Stimulated activated CD4-positive, alpha-beta T cell treated with anti-CD3 and anti-CD28 coated beads, Interleukin-4, amount 100 ng/mL, for 4 hours (primary cell): ENCODE data around the gene NEK4.

Experiments
- DNase-seq, 2 experiments: peaks; one replicate each; pipeline ENCODE4 v3.0.0-alpha.2; 2020

NEK4 gene

DNA sequence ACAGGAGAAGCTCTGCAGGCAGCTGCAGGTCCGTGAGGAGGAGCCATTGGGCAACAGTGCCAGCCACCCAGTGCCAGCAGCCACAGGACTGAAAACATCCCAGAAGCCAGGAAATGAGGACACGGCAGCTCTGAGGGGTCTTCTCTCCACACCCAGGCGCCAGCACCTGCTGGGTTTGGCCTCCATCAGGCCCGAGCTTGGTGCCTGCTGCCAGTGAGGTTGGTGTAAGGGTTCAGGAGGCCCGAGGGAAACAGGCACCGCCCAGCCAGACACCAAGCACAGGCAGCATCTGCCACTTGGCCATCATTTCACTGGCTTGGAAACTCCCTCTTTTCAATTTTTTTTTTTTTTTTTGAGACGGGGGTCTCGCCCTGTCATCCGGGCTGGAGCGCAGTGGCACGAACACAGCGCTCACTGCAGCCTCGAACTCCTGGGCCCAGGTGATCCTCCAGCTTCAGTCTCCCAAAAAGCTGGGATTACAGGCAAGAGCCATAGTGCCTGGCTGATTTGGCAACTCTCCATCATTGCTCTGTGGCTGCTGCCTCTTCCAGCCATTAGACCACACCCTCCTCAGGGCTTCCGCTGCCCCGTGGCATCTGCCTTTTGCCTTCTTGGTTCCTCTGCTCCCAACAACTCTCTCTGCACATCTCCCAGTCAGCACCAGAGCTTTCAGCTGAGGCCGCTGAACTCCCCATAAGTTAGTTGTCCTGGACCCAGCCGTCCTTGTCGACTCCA is 22.4 kb upstream of the NEK4 start:
- DNase-seq: no peak

DNA sequence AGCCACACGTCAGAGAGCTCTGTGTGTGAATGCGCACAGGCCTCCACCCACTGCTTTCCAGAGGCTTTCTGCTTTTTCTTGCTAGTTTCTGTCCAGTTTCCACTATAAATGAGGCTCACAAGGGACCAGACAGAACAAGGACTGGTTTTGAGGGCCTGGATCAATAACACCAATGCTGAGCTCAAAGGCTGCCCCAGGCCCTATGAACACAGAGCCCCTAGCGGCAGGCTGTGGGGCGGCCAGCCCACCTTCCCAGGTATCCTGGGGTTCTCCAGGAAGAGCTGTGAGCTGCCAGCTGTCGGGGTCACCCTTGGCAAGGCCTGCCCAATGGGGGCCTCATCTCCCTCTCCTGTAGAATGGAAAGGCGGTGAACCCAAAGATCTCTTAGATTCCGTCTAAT is 21.7 kb upstream of the NEK4 start:
- no peak for DNase-seq

DNA sequence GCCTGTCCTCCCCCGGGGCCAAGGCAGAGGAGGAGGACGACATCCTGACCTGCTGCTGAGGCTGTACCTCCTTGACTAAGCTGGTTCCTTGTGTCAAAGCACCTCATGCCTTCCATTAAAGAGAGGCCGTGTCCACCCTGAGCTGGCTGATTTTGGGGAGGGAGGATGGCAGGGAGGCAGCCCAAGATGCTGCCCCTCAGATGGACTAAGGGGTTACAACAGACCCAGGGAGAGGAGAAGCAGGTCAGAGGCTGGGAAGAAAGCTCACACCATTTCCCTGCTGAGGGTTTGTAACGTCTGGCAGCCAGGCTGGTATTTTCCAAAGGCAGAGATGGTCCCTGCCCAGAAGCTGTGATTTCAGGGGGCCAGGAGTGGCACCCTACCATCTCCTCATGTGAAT is 21.2 kb upstream of the NEK4 start:
- DNase-seq: no peak

DNA sequence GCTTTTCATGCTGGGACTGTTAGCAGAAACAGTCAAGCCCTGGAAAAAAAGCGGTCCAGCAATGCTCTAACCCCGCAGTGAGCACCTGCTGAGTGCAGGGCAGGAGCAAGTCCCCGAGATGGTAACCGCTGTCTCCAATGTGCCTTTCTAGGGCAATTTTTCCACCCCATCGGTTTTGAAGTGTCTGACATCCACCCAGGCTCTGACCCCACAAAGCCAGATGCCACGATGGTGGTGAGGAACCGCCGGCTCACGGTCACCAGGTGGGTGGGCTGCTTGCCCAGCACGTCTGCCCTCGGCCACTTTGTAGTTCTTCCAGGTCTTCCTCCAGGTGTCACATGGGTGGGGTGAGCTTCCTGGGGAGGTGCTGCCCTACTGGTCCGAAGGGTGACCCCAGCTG is 20.6 kb upstream of the NEK4 start:
- no peak for DNase-seq

DNA sequence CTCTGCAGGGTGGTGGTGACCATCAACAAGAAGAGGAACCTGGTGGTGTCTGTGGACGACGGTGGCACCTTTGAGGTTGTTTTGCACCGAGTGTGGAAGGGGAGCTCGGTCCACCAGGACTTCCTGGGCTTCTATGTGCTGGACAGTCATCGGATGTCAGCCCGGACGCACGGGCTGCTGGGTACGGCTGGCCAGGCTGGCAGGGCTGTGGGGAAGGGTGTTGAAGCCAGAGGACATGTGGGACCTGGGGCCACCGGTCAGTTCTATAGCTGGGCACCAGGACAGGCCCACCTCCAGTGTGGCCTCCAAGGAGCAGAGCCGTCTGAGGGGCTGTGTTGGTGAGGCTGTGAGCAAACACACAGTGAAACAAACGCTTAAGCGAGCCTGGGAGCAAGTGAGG is 20.0 kb upstream of the NEK4 start:
- no peak for DNase-seq

DNA sequence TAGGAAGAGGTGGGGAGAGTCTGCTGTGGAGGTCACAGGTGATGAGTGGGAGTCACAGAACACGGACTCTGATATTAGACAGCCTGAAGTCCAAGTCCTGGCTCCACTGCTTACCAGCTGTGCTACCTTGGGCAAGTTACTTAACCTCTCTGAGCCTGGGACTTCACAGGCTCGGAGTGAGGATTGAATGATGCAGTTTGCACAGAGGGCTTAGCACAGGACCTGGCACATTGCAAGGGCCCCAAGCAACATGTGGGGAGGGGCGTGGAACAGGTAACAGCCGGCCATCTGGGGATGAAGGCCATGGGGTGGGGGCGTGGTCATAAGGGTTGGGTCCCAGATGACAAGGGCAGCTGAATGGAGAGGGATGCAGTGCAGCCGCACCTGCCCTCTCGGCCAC is 19.6 kb upstream of the NEK4 start:
- DNase-seq: no peak

DNA sequence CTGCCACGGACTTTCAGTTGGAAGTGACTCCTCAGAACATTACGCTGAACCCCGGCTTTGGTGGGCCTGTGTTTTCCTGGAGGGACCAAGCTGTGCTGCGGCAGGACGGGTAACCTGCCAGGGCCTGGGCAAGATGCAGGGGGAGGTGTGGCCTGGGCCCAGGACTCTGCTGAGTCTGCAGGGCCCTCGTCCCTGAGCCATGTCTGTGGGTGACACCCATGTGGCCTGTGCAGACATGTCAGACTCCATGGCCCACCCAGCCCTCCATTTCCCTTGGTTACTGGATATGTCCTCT is 19.0 kb upstream of the NEK4 start:
- DNase-seq: no peak

DNA sequence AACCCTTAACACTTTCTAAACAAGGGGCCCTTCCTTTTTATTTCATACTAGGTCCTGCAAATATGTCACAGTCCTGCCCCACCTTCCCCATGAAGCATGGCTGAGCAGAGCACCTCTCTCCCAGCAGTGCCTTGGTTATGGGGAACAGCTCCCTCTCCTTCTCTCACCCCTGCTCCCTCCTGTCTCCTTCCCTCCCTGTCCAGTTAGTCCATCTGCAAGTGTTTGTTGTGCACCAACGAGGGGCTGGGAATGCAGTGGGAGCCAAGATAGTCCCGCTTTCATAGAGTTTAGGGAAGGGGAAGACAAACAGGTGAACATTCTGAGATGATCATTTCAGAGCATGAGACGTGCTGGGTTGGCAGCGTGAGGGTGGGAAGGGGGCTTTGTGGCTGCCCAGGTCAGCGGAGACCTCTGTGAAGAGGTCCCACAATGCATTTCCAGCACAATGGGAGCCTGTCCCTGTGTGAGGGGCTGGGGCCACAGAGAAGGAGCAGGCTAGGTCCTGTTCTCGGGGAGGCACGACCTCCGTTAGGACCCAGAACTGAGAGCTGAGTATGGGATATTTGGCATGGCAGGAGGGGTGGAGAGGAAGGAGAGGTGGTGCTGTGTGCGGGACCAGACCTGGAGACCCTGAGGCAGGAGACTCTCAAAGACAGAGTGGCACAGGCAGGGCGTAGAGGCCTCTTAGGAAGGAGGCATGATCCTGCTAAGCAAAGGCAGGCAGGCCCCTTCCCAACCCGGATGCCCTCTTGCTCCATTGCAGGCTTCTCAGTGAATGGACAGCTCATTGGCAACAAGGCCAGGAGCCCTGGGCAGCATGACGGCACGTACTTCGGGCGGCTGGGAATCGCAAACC is 18.4 kb upstream of the NEK4 start:
- no peak for DNase-seq

DNA sequence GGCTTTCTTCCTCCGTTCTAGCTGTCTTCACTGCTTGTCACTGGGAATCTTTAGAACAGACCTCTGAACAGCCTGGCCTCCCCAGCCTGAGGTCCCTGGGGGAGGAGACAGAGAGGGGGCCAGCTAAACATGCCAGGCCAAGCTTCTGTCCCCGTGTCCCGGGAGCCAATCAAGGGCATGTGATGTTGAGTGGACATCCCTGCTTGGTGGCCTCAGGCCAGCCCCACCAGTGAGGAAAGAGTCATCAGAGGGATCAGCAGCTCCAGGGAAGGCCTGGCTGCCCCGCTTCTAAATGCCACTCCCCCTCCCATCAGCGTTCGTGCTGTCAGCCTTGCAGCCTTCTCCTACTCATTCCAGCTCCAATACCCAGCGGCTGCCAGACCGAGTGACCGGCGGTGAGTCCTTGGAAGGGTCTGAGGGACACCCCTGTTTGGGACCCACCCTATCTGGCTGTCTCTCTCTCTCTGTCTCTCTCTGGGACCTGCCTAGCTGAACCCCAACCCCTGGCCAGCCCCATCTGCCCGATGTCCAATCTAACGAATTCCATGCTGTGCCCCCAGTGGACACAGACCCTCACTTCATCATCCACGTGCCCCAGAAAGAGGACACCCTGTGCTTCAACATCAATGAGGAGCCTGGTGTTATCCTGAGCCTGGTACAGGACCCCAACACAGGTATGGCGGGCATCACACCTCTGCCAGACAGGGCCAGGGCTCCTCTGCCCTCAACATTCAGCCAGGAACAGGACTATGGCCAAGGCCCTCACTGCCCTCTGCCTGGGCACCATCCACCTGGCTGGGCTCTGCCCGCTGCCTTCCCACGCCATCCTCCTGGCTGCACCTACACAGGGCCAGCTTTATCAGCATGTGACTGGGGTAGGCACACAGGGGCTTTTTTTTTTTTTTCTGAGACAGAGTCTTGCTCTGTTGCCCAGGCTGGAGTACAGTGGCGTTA is 17.2 kb upstream of the NEK4 start:
- no peak for DNase-seq

DNA sequence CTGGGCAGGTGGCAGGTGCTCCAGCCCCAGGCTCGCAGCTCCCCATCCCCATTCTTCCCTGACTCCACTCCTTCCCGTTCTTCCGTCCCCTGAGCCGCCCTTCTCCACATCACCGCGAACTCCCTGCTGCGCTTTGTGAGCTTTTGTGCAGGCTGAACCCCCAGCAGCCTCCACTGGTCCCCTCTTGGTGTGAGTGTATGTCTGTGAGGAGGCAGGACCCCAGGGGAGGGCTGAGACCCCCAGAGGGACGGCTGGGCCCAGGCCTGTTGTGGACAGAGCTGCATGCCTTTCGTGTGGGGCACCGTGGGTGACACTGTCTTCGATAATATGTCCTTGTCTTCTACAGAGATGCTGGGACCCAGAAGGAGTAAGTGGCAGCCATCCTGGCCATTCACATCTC is 16.5 kb upstream of the NEK4 start:
- no peak for DNase-seq

DNA sequence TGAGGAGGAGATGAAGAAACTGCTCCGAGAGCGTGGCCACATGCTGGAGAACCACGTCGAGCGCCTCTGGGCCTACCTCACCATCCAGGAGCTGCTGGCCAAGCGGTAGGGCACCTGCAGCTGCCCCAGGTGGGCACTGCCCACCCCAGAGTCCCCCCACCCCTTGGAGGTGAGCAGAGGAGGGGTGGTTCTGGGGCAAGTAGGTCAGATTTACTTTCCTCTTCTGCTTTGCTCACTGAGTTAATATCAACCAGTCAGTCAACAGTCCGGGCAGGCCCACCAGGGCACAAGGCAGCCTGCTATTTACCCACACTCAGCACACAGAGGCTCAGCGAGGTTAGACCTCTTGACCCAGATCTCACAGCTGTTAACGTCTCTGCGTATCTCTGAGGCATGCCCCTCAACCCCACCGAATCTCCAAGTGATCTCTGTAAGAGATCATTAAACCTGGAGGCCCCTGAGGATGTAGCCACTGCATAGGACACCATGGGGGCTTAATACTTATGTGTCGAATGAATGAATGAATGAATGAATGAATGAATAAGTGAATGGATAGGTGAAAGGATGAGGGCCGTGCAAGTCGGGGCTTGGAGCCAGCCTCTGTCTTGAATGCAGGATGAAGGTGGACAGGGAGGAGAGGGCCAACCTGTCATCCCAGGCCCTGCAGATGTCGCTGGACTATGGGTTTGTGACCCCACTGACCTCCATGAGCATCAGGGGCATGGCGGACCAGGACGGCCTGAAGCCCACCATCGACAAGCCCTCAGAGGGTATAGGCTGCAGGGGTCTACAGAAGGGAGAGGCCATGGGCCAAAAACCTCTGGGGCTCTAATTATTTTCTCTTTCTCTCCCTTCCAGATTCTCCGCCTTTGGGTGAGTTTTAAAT is 15.8 kb upstream of the NEK4 start:
- DNase-seq: no peak

DNA sequence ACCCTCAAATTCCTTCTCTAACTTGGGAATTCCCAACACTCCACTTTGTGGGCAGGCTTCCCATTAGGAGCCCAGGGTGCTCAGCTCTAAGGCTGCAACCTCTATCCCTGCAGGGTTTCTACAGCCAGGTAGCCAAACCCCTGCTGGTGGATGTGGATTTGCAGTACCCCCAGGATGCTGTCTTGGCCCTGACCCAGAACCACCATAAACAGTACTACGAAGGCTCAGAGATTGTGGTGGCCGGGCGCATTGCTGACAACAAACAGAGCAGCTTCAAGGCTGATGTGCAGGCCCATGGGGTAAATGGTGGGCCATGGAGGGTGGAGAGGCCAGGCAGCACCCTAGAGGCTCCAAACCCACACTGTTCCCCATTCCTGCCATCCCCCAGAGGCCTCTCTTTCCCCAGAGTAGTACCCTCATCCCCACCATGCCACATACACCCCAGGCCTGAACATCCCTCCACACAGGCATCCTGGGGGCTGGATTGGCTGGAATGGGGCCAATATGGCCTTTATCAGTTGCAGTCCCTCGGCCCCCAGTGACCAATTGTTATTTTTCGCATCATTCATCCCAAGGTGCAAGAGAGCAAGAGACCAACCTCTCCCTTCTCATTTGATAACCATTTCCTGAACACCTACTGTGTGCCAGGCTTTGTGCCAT is 14.3 kb upstream of the NEK4 start:
- DNase-seq: no peak

DNA sequence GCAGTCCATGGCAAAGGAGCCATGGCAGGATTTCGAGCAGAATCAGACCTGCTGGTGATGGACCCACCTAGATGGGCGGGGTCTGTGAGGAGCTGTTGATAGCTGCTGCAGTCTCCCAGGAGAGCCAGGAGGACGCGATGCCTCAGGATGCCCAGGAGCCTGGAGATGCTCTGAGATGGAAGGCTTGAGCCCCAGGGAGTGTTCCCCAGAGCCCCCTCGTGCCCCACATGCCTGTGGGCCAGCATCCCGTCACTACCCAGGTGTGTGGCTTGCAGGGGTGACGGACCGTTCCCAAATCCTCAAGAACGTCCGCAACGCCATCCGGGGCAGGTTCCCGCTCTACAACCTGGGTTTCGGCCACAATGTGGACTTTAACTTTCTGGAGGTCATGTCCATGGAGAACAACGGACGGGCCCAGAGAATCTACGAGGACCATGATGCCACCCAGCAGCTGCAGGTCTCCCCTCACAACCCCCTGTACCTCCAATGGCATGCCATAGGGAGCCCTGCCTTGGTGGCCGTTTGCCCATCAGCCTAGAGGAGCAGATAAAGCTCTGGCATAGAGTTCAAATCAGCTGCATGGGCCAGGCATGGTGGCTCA is 13.4 kb upstream of the NEK4 start:
- DNase-seq: no peak

DNA sequence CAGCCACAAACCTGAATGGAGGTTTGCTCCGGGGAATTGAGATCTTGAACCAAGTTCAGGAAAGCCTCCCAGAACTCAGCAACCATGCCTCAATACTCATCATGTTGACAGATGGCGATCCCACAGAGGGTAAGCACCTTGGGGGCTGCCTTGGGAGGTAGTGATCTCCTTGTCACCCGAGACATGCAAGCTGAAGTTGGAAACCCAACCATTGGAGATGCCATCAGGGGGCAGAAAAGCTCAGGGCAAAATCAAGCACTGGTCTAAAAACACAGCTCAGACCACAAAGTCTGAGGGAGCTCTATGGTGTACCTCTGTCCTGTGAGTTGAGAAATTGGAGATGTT is 12.4 kb upstream of the NEK4 start:
- no peak for DNase-seq

DNA sequence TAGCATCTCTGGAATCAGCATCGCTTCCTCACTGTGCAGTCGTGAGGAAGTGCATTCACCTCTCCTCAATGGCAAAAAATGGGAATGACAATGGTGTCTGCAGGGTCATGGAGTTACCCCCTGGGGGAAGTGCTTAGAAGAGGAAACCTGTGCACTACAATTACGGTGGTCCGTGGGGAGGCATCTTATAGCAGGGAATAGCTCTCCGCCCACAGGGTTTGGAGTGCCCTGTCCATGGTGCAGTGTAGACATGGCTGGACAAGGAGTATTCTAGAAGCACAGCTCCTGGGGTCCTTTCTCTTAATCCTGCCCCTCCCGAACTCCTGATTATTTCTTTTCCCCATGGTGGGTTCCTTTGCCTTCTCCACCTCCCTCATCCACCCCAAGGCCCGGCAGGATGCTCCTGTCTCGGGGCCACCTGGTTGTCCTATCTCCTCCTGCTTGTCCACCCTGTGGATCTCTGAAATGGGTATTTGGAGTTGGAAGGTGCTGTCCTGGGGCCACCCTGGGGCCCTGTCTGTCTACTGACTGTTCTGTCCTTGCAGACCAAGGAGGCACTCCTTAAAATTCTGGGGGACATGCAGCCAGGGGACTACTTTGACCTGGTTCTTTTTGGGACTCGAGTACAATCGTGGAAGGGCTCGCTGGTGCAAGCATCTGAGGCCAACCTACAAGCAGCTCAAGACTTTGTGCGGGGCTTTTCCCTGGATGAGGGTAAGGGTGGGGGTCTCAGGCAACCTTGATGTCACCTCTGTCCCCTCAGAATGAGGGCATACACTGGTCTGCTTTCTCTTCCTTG is 11.9 kb upstream of the NEK4 start:
- no peak for DNase-seq

DNA sequence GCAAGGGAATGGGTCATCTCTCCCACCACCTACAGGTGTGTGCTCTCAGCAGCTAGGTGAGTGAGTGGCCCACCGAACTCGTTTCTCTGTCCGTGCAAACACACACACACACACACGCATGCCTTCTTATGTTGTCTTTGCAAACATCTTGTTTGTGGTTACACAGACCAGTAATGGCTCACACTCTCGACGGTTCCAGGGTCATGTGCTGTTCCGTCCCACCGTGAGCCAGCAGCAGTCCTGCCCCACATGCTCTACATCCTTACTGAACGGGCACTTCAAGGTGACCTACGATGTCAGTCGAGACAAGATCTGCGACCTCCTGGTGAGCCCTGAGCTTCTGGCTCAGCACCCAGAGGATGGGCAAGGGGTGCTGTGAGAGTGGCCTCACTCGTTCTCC is 11.0 kb upstream of the NEK4 start:
- no peak for DNase-seq

DNA sequence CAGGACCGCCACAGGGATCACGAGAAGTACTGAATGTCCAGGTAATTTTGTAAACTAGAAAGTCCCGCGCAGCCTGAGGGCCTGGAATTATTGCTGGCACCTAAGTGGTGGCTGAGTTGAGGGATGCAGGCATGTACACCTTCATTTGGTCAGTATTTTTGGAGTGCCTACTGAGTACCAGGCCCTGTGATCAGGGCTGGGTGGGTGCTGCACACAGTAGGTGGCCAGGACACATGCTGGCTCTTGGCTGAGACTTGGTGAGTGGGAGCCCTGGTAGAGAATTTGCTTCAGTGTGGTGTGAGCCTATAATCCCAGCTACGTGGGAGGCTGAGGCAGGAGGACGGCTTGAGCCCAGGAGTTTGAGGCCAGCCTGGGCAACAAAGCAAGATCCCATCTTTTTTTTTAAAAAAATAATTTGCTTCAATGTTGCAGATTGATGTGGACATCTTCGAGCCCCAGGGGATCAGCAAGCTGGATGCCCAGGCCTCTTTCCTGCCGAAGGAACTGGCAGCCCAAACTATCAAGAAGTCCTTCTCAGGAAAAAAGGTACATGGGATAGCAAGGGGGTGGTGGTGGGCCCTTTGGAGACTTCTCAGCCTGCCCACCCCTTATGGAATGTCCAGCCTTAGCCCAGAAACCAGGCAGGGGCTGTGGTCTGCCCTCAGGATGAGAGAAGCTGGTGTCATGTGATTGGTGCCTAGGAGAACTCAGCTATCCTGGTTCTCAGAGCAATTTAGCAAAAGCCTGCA is 9.3 kb upstream of the NEK4 start:
- no peak for DNase-seq

DNA sequence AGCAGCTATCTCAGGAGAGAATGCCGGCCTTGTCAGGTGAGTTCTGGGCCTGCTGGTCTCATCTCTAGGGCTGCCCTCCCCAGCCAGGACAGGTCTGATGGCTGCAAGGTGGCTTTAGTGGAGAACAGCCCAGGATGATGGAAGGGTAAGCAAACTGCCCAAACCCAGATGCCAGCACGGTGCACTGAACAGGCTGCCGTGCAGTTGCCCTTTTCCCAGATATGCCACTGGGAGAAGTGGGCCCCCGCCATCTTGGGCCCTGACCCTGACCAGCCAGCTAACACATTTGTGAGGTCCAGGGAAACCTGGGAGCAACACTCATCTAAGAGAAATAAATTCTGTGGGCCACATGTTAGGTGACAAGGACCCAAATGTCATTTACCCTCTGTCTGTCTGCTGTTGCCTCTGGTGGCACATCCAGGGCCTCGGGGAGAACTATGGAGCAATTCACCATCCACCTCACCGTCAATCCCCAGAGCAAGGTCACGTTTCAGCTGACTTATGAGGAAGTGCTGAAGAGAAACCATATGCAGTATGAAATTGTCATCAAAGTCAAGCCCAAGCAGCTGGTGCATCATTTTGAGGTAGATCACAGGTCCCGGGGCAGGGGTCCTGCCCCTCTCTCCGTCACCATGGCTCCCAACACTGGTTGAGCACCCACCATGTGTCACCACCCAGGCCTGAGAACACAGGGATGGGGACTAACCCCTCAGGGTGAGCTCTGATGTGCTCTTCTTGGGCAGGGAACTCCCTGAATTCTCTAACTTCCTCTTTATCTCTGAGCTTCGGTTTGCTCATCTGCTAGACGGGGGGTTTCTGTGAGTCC is 8.5 kb upstream of the NEK4 start:
- DNase-seq: no peak
